Measurements from ENCODE around the gene LYPD6.

DNA sequence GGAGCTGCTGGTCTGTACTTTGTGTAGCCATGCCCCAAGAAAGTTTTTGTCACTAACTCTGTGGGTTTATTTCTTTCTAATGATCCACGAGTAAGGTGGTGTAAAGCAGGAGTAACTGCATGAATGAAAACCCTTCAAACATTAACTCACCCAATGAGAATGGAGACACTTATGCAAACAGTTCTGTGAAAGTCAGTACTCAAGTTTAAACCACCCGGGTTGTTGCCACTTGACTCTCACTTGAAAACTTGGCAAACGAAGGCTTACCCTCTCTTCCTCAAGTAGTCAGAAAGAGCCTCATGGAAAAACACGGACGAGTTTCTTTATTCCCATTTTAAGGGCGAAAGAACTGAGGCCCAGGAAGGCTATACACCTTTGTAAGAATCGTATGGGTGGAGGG lies 139.7 kb downstream of the LYPD6 start:
- no peak for TF ChIP-seq POLR2A (IDR thresholded peaks at IDR 0.05)
- TF ChIP-seq, protein P1, sequence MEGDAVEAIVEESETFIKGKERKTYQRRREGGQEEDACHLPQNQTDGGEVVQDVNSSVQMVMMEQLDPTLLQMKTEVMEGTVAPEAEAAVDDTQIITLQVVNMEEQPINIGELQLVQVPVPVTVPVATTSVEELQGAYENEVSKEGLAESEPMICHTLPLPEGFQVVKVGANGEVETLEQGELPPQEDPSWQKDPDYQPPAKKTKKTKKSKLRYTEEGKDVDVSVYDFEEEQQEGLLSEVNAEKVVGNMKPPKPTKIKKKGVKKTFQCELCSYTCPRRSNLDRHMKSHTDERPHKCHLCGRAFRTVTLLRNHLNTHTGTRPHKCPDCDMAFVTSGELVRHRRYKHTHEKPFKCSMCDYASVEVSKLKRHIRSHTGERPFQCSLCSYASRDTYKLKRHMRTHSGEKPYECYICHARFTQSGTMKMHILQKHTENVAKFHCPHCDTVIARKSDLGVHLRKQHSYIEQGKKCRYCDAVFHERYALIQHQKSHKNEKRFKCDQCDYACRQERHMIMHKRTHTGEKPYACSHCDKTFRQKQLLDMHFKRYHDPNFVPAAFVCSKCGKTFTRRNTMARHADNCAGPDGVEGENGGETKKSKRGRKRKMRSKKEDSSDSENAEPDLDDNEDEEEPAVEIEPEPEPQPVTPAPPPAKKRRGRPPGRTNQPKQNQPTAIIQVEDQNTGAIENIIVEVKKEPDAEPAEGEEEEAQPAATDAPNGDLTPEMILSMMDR (IDR thresholded peaks at IDR 0.05): no peak

Measured in body of pancreas (tissue), 4 donors.